Stimulated activated CD4-positive, alpha-beta T cell treated with anti-CD3 and anti-CD28 coated beads, Interleukin-1b, Interleukin-23, amount 100 ng/mL, for 1 hour (primary cell): ENCODE results near the gene FGF12.

Experiments
- DNase-seq, 2 donors: peaks; one replicate each; pipeline ENCODE4 v3.0.0-alpha.2; 2020; ENCODE audit warnings: low read depth in 2 of 2

FGF12 gene

DNA sequence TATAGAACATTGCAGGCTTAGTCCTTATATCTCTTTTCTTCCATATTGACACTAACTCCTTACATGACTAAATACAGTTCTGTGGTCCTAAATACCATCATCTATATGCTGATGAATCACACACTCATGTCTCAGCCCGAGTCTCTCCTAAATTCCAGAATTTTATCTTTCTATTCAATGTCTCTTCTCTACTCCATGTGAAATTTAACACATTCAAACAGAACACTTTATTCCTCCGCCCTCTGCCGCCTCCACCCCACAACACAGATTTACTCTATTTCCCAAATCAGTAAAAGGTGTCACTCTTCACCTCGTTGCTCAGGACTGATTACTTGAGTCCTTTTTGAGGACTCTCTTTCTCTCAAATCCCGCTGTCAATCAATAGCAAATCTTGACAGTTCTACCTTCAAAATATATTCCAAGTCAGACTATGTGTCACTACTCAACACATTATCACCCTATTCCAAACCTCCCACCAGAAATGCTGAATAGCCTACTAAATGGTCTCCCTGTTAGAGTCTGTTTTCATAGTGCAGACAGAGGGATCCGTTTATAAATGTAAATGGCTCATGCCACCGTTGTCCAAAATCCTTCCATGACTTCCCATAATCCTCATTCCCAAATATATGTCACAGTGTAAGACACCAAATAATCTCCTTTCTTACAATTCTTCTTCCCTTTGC, 230.3 kb downstream of the FGF12 start:
- DNase-seq: no peak

- DNase-seq: no peak
Observed at GRCh38 chr3:192494174-192494573, 233.2 kb downstream of the FGF12 start.

DNA sequence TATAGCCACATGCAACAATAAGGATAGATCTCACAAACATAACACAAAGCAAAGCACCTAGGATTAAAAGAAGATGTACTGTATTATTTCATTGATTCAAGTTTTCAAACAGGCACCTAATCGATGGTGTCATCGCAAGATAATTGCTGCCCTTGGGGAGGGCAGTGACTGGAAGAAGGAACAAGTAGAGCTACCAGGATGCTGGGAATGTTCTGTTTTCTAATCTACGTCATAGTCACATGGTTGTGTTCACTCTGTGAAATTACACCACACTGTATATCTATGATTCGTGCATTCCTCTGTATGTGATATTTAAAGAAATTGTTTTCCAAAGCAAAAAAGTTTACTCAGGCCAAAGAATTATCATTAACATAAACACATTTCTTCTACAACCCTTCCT, 236.6 kb downstream of the FGF12 start:
- DNase-seq: no peak

GRCh38 chr3:192489579-192489978, 237.8 kb downstream of the FGF12 start:
- no peak for DNase-seq

- DNase-seq: no peak
Observed at GRCh38 chr3:192487033-192487432, 240.3 kb downstream of the FGF12 start.

DNA sequence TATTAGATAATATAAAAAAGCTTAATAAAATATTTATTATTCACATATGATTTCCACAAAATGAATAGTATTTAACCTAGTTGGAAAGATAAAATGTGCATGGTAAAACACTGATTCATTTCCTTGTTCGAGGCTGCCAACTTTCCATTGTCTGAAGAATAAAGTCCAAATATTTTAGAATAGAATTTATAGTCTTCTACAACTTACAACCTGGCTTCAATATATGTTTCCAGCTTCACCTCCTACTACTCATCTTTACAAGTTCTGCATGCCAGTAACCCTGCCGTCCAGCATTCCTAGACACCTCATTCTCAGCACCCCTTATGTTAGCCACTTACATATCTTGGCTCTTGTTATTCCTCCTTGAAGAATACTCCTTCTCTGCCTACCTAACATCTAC, 244.5 kb downstream of the FGF12 start:
- DNase-seq: no peak

DNA sequence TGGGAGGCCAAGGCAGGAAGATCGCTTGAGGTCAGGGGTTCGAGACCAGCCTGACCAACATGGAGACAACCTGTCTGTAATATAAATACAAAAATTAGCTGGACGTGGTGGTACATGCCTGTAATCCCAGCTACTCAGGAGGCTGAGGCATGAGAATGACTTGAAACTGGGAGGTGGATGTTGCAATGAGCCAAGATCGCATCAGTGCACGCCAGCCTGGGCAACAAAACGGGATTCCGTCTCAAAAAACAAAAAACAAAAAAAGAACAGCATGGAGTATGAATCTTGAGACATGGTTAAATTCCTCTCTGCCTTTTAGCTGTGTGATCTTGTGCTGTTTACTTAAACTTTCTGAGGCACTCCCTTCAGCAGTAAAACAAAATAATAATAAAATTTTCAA, 244.9 kb downstream of the FGF12 start:
- no peak for DNase-seq

GRCh38 chr3:192481638-192482037, 245.7 kb downstream of the FGF12 start:
- DNase-seq: no peak

DNA sequence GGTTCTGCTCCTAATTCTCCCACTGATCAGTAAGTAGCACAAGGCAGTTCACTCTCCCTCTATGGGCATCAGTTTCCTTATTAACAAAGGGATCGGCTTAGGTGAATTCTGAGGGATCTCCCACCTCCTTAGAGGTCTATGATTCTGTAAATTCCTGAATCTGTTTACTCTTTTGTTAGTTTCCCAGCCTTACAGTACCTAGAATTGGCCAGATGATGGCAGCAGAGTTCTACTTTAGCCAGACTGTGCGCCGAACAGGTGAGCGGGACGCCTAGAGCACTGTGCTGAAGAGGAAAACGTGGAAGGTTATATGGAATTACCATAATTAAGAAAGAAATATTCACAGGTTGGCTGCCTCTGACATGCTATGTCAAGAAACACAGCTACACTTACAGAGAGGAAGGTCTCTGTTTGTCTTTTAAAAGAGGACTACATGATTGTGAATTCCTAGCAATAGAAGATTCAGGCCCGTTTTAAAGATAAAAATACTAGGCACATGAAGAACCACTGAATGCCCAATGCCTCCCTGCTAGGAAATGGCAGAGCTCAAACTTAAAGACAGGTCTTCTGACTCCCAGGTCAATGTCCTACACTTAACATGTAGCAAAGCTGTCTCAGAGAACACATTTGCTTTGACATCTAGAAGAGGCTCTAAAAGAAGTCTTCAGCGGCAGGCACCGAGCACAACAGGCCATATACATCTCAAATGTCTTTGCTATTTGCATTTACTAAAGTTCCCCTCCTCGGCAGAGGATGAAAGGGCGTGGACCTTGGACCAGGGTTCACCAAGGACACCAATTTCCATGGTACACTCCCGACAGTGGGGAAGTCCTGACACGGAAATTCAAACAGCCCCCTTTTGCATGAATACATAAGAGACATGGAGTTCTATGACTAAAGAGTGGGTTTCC, 259.9 kb downstream of the FGF12 start:
- DNase-seq: peak; percentile 2 to 7

GRCh38 chr3:192449036-192449435, 278.3 kb downstream of the FGF12 start:
- no peak for DNase-seq

DNA sequence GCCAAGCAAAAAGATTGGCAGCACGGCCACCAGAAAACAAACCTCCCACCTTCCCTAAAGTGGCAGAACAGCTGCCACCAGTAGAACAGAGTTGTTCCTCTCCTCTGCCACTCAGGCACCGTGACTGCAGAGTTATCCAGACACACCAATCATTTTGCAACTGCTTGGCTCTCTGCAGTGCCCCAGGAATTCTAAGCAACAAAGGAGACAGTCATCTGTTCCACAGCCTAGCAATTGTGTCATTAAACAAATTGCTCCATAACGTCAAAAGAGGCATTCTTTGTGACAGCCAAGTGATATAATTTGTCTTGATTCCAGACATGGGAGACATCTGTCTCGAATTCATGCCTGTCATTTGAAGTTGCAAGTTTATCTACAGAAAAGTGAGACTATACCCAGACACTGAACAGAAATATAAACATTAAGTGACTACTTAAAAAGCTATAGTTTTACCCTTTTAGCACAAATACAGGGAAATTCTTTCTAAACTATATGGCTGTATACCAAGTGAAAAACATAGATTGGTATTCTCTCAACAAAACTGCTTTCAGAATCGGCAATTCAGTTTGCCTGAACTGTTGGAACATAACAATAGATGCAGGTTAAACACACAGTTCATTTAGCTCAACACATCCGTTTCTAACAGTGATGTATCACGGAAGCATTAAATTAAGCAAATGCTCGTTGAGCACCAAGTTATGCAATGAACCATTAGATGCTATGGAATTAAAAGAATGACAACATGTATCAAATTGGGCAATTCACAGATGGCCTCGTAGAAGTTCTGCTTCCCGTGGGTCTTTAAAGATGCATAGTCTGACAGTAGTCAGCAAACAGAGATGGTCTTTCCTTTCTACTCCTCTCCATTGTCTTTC, 281.3 kb downstream of the FGF12 start:
- DNase-seq: no peak

GRCh38 chr3:192444791-192445106, 282.6 kb downstream of the FGF12 start:
- DNase-seq: no peak

GRCh38 chr3:192444096-192444790, 283.1 kb downstream of the FGF12 start:
- peak in 1 of 2 donors; percentile 6 for DNase-seq

- DNase-seq: no peak
Observed at GRCh38 chr3:192435241-192435640, 292.1 kb downstream of the FGF12 start.

DNA sequence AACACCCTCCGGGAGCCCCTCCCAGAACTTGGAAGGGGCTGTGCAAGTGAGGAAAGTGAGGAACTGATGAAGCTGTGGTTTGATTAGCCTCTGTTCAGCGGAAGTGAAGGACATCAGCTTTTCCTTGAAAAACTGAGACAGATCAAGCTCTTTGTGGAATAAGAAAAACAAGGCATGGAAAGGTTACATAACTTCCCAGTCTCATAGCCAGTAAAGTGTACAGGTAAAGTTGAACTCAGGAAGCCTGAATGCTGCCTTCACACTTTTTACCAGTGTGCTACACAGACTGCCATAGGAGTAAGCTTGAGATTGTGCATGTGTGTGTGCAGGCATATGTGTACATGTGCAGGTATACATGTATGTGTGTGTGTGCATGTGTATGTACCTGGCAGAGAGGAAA, 293.2 kb downstream of the FGF12 start:
- no peak for DNase-seq

DNA sequence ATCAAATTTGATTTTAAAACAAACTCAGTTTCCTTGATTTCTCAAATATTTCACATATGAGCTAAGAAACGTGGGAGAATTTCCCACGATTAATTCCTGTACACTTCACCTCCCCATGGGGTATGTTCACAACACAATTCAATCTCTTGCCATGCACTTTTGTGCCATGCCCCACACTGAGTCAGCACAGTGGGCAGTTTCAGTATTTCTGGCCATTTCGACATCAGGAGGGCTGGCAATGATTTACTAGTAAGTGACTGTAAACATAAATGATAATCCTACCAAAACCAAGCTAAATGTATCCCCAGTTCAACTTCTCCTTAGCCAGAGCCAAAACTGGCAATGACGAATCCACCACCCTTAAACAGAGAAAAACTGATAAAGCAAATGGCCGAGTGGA, 293.6 kb downstream of the FGF12 start:
- DNase-seq: no peak

DNA sequence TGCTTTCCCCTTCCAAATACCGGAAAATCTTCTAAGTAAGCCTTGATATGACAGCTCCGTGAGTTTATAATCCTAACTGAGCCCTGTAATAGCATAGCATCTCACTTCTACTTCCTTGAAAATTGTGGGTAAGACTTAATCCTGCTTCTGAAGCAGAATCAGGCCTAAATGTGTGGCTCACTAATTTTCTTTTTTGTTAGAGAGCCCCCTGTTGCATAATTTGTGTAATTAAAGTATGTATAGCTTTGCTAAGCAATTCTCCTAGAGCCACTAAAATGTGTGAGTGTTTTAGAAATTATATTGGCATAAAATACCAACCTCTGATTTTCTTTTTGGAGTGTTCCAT, 304.4 kb downstream of the FGF12 start:
- no peak for DNase-seq

DNA sequence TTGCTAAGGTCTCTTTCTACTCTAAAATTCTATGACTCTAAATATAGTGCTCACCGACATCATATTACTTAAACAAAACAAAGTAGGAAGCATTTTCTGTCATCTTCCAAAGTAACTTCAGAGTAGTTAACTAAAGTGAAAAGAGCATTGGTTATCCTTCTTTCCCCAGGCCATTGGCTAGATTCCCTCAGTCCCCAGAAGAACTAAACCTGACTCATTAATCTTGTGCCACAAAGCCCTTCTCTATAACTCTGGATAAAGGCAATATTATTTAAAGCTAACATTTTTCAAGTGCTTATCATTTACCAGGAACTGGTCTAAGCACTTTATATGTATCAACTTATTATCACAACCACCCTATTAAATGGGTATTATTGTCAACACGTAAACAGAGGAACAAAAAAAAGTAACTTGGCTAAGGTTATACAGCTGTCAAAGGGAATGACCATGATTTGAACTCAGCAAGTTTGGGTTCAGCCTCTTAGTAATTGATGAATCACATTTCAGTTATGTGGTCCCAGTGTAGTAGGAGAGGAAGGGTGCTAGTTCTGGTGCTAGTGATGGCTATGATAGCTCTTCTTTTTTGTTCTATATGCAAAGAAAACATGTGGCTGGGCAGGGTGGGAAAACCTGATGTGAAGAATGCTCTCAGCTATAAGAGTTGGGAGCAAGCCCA, 304.9 kb downstream of the FGF12 start:
- no peak for DNase-seq

- DNase-seq: no peak
Observed at GRCh38 chr3:192419312-192419711, 308.0 kb downstream of the FGF12 start.

- no peak for DNase-seq
Observed at GRCh38 chr3:192417559-192418055, 309.7 kb downstream of the FGF12 start.

GRCh38 chr3:192417017-192417416, 310.3 kb downstream of the FGF12 start:
- no peak for DNase-seq
